HG02678 (cell line): ENCODE results near the gene REEP5.
"Not testable (repeated sequence)": the region's sequence is repeated elsewhere in the genome, so short reads cannot be mapped to it uniquely, and the experiment has no call there.

Source experiments
- ATAC-seq: cut with Tn5 transposase; IDR thresholded peaks from one replicate; pipeline ENCODE4 v1.9.1; 2021; ENCODE audit warnings: mild to moderate bottlenecking, moderate library complexity; ENCODE audit not compliant: unreplicated experiment

Gene REEP5

DNA sequence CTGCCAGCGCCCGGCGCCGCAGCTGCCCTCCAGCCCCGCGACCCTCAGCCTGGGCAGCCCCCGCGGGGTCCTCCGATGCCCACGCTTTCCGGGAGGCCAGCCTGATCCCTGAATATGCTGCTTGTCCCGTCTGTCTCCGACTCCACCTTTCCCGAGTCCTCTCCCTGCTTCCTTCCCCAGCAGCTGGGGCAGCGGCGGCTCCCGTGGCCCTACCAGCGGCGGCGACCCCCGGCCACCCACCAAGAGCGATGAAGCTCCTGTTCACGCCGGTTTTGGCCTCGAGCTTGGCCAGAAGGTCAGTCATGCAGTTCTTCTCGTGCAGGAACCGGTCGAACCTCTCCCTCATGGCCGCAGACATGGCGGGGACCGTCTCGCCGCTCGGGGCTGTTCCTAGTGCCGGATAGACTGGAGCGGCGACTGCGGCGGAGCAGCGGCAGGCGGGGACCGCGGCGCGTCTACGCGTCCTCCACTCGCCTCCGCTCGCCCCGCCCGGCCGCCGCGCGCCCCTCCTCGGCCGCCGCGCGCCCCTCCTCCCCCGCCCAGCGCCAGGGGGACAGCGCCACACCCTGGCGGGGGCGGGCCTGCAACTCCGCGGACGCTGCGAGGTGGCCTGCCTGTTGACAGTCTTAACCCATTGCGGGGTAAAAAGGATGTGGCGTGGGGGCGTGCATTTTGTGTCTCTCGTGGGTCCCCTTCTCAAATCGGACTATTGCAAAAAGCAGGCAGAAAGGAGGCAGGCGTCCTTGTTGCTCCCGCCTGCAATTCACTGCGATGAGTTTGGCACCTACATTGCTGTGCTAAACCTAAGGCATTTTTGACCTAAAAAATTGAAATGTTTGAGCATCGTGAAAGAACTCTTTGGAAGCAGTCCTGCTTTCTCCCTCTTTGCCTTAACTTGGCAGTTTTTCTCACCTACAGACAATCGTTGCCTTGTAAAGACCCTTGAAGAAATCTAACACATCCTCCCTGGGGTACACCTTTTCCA is at the start of gene REEP5:
REEP5 (minus strand) TSS at position 395 of the 985 bp plus-strand sequence; CDS start at position 358, 37 bp downstream.
- peak; percentile 70 for ATAC-seq

DNA sequence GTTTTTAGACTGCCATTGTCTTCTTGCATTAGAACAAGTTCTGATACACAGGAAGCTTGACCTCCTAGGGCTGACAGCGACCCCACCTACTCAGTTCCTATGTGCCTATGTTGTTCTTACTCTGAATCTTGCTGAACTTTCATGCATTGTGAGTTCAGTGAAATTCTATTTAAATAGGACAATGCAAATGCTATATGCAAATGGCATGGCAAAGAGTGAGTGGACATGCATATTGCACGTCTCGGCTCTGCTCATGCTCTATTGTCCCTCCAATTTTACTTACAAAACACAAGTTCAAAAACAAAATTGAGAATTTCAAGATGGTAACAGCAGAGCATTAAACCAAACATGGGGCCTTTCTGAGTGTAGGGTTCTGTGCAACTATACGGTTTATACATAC is 49.2 kb upstream of the REEP5 start:
- no peak for ATAC-seq

DNA sequence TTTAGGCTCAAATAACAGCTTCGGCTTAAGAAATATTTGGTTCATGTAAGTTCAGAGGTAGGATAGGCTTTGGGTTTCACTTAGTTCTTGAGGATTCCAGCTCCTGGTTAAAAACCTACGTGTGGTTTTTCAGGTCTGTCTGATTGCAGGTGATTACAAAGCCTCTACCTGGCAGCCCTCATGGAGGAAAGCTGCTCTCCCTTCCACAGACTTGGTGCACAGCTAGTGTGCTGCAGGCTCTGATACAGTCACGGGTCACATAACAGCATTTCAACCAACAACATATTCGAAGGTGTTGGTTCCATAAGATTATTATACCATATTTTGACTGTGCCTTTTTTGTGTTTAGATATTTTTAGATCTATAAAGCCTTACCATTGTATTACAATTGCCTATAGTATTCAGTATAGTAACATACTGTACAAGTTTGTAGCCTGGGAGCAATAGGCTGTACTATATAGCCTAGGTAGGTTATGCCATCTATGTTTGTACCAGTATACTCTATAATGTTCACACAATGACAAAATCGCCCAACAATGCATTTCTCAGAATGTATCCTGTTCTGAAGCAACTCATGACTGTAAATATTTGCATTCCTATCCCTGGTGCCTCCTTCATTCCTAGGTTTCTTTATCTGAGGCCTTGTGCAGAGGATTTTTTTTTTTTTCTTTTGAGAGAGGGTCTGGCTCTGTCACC is 46.5 kb upstream of the REEP5 start:
- no peak for ATAC-seq

DNA sequence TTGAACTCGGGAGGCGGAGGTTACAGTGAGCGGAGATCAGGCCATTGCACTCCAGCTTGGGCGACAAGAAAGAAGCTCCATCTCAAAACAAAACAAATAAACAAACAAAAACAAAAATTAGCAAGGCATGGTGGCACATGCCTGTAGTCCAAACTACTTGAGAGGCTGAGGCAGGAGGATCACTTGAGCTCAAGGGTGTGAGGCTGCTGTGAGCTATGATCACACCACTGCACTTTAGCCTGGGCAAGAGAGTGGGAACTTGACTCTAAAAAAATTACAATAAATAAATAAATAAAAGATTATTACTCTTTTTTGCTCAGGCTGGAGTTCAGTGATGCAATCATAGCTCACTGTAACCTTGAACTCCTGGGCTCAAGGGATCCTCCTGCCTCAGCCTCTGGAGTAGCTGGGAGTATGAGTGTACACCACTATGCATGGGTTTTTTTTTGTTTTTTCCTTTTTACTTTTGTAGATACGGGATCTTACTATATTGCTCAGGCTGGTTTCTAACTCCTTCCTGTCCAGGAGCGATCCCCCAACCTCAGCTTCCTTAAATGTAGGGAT is 45.6 kb upstream of the REEP5 start:
- ATAC-seq: no peak

DNA sequence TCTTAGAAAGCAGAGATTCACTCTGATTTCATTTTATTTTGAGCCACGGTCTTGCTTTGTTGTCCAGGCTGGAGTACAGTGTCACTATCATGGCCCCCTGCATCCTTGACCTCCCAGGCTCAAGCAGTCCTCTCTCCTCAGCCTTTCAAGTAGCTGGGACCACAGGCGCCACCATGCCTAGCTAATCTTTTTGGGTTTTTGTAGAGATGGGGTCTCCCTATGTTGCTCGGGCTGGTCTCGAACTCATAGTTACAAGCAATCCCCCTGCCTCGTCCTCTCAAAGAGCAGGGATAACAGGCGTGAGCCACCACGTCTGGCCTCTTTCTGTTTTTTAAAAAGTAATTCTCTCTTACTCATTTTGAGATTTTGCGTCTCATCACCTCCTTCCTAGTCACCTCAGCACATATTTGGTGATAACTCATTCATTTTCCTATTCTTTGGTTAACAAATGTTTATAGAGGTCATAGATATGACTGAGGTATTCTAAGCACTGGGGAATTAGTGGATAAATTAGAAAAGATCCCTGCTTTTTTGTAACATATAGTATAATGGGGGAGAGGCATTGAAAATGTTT is 43.8 kb upstream of the REEP5 start:
- ATAC-seq: no peak

DNA sequence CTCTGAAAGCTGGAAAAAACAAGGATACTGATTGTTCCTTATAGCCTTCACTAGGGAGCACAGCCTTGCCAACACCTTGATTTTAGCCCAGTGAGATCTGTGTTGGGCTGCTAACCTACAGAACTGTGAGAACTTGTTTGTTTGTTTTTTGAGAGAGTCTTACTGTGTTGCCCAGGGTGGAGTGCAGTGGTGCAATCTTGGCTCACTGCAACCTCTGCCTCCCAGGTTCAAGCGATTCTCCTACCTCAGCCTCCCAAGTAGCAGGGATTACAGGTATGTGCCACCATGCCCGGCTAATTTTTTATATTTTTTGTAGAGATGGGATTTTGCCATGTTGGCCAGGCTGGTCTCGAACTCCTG is 41.3 kb upstream of the REEP5 start:
- ATAC-seq: not testable (repeated sequence)

DNA sequence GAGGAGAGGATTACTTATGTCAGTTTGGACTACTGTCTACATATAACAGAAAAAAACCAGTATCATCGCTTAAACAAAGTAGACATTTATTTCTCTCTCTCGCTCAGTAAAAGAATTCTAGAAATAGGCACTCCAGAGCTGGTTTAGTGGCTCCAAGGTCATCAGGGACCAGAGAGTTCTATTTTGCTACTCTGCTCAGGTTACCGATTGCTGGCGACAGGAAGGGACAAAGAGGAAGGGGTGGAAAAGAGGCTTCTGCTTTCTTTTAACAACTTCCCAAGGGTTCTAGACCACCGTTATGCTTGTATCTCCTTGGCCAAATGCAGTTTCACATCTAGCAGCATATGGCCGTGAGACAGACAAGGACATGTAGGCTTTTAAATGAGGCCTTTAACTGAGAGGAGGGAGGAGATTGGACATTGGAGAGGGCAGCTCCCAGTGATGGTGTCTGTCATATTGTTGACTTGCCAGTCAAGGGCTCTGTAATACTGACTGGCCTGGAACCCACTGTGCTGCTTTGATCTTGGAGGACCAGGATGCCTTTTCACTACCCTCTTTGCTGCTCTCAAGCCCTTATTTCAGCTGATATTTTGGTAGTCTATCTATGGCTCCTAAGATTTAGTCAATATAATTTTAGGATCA is 39.0 kb upstream of the REEP5 start:
- no peak for ATAC-seq

DNA sequence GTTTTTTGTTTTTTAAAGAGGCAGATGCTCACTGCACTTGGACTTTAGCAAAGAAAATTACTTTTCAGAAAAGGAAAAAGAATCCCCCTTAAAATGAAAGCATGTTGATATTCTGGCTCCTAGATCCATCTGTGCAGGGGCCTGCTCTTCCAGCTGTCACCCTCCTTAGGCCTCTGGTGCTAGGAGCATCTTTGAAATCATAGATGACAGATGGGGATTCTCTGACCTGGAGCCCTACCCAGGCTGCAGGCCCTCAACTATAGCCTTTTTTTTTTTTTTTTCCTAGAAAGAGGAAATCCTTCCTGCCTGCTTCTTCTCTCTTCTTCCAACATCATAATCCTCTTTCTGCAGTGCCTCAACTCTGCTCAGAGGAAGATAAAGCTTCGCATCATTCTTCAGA is 38.3 kb upstream of the REEP5 start:
- ATAC-seq: no peak

DNA sequence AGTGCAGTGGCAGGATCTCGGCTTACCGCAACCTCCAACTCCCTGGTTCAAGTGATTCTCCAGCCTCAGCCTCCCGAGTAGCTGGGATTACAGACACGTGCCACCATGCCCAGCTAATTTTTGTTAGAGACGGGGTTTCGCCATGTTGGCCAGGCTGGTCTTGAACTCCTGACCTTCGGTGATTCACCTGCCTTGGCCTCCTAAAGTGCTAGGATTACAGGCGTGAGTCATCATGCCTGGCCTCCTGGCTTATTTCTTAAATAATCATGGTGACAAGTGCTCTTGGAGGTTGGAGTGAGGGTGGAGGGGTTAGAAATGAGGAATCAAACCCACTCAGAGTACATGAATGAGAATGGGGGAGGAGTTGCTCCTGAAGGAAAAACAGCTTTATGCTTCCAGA is 37.8 kb upstream of the REEP5 start:
- not testable (repeated sequence) for ATAC-seq

DNA sequence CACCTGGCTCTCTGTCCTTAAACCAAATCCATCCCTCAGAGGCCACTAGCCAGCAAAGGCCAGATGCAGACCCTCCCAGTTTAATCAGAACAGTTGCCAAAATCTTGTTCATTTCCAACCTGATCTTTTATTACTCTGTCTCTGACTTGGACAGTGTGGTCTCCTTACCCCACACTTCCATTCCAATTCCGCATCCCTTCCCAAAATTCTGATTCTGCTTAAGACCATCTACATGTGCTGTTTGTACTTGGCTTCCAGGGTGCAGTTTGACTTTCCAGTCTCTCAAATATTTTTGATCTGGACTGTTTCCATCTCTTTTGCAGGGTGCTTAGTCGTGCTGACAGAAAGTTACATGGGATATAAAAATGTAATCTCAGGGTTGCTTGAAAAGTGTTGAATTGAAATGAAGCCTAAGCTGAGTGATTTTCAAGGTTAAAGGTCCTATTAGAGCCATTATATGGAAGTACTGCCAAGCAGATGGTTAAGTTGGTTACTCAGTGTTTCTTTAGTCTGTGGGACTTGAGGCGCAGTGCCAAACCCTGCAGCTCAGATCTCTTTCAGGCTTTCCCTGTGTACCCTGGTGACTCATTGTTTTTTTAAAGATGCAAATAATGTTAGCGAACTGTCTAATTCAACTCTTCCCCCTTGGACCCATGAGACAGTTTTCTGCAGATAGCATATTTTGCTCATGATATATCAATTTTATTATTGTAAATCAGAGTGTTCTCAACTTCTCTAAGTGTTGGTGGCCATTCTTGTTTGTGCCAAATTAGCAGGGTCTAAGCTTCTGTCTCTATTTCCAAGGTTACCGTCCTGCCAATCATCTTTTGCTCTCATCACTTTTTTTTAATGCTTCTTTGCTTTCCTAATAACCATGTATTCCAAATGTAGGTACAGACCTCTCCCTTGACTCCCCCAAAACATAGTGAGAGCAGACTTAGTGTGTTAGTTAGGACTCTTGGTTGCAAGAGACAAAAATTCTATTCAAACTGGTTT is 36.4 kb upstream of the REEP5 start:
- ATAC-seq: peak; percentile 91

DNA sequence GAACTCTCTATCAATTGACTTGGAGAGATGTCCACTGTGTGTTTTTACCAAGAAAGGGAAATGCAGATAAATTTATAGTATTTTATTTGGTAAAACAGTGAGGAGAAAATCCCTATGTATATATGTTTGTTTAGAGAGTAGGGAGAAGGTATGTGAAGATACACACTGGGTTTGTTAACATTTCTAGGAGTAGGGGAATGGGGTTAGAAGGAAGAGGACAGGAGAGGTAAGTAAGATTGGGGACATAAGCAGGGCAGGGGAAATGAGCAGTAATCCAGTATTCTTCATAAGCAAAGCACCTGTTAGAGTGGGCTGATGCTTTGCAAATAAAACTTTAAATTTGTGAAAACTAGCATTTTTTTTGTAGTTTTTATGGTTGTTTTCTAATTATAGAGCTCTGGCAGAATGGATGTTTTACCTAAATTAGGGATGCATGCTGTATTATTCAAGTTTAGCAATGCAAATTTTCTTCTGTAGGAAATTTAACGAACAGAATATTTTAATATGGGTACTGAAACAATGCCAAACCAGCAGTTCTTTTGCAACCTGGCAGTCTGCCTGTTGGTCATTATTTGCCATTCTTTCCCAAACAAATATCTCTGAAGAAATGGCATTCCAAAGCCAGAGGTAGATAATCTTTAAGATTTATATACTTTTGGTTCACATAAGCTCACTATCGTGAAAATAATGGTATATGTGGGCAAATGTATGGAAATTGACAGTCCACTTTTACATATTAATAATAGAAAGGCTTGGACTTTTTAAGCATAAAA is 35.2 kb upstream of the REEP5 start:
- ATAC-seq: no peak

DNA sequence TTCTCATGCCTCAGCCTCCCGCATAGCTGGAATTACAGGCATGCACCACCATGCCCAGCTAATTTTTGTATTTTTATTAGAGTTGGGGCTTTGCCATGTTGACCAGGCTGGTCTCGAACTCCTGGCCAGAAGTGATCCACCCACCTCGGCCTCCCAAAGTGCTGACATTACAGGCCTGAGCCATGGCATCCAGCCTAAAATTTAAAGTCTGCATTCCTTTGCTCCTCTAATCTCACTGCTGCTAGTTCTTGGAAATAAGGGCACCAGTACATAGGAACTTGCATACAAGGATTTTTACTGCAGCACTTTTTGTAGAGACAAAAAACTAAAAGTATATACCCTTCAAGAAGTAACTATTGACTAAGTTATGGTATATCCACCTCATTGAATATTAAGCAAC is 34.6 kb upstream of the REEP5 start:
- no peak for ATAC-seq

DNA sequence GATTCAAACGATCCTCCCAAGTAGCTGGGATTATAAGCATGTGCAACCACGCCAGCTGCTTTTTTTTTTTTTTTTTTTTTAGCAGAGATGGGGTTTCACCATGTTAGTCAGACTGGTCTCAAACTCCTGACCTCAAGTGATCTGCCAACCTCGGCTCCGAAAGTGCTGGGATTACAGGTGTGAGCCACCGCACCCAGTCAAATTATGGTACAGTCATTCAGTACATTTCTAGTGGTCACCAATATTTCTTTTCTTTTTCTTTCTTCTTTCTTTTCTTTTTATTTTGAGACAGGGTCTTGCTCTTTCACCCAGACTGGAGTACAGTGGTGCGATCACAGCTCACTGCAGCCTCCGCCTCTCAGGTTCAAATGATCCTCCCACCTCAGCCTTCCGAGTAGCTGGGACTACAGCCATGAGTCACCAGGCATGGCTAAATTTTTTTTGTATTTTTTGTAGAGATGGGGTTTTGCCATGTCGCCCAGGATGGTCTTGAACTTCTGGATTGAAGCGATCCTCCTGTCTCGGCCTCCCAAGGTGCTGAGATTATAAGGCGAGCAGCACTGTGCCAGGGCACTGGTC is 29.2 kb upstream of the REEP5 start:
- peak; percentile 75 for ATAC-seq

DNA sequence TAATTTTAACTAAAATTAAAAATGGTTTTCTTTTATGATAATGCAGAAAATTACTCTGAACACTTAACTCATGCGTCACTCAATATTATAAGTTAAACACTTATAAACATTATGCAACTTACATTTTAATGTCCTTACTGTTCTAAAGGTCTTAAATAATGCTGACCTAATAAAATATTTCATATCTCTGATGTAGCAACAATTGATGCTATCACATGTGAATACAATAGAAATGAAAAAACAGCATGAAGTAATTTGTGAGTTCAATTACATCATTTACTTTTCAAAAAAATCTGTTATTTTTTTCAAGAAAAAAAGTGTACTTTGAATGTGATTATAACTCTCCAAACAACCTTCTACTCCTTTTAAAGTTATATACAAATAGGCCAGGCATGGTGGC is 26.4 kb upstream of the REEP5 start:
- ATAC-seq: no peak

DNA sequence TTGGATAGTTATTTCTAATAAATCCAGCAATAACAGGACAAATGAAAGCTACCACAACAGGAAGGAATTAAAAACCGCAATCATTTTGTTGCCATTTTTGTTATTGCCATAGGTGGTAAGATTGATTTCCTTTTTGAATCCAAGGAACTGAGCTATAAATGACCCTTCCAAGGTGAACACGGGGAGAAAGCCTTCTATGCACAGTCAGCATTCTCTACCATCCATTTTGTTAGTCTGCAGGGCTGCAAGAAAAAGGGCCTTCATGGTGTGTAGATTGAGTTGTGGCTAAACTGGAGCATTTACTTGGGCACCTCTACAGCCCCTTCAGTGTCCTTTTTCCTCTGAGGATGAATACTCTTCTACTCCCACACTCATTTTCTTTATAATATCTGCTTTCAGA is 18.6 kb upstream of the REEP5 start:
- ATAC-seq: no peak

DNA sequence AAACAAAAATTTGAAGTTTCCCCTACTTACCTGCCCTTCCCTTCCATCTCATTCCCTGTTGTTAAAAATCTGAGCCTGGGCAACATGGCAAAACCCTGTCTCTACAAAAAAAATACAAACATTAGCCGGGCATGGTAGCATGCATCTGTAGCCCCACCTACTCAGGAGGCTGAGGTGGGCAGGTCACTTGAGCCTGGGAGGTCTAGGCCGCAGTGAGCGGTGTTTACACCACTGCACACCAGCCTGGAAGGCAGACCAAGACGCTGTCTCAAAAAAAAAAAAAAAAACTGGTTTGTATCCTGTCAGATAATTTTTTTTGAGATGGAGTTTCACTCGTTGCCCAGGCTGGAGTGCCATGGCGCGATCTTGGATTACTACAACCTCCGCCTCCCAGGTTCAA is 16.3 kb upstream of the REEP5 start:
- ATAC-seq: no peak

DNA sequence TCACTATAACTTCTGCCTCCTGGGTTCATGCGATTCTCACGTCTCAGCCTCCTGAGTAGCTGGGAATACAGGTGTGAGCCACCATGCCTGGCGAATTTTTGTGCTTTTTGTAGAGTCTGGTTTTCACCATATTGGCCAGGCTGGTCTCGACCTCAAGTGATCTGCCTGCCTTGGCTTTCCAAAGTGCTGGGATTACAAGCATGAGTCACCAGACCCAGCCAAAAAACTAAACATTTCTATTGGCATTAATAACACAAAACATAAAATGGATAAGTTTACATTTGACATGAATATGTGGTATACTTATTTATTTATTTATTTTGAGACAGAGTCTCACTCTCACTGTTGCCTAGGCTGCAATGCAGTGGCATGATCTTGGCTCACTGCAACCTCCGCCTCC is 13.6 kb upstream of the REEP5 start:
- no peak for ATAC-seq

DNA sequence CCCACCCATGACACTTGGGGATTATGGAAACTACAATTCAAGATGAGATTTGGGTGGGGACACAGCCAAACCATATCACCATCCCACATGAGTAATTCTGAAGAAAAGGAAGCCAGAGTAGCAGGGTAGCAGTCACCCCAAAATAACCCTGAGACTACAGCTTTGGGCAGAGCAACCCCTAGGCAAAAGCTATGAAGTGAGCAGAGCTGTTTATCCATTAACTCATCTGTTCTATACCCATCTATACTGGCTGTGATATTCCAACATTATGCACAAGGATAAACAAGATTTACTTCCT is 12.3 kb upstream of the REEP5 start:
- no peak for ATAC-seq
